Hypothalamus (tissue), 51 donors: Measurements from ENCODE around the gene LRRC74A.
A peak's percentile ranks its signal among the peaks of the same experiment; 100 is the strongest.

ENCODE experiments used
- DNase-seq, 51 donors: peaks; one replicate each; lab custom pipeline; 2025; lab: John Stamatoyannopoulos, UW

LRRC74A gene

GRCh38 chr14:76917745-76918255, 91.6 kb downstream of the LRRC74A start:
- DNase-seq, result peak in 32 of 51 donors; percentile 20 to 79 (median 60)

GRCh38 chr14:76918256-76918781, 92.1 kb downstream of the LRRC74A start:
- peak in 24 of 51 donors; percentile 36 to 79 (median 58) for DNase-seq

- DNase-seq, result peak; percentile 38 to 95 (median 82)
Measured at GRCh38 chr14:76918782-76919394, 92.7 kb downstream of the LRRC74A start.
